Measurements from ENCODE around the gene SSTR4.

- TF ChIP-seq CTCF (IDR thresholded peaks at IDR 0.05) = no peak
- TF ChIP-seq POLR2A (IDR thresholded peaks at IDR 0.05) = no peak
These were observed 32.0 kb upstream of the SSTR4 start for GRCh38 chr20:23003077-23003635.
